ENCODE measurements around the gene DPM1. TPM values are rescaled to one million over a fixed set of nuclear protein-coding genes. Genes with fewer than 3 reads are reported as not detected.

DPM1 gene
- total and polyA plus RNA-seq, 12 donors = 29.4 to 52.8 (median 48.0) TPM

DNA sequence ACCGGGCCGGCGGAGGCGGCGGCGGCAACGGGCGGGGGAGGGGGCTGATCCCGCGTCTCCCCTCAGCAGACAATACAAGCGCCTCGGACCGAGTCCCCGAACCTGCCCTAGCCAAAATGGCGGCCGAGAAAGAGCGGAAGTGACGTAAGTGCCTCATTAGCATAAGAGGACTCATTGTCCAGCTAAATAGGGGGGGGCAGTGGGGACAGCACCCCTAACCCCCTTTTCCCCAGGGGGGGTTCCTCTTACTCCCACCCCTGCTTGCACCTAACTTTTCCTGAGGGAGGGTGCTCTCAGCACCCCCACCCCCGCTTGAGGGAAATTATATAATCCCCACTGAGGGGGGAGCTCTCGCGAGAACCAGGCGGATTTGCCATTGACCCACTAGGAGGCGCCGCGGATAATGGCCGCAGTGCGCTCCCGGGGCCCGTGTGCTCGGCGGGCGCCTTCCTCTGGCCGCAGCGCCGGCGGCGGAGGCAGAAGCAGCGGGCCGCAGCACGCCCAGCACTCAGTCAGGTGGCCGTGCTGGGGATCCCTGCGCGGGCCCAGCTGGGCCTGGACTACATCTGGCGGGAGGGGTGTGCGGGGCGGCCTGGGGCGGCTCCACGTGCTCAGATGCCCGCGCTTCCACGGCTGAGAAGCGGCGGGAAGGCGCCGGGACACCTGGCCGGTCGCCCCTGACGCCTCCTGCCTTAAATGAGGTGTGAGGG, 26.9 kb downstream of the DPM1 start, which contains the start of gene ADNP:
Gene ADNP (minus strand): TSS at position 132 of the 710 bp plus-strand sequence. CDS start 27,441 bp downstream, outside the sequence.
- DNase-seq = peak; percentile 87 to 93
- Histone ChIP-seq H3K27me3 (no peaks in the 10 kb centered on the region), H3K4me3 (peak within 1 kb of the TSS; percentile 70 to 94 (median 78)), H3K9me3 (no peaks in the 10 kb centered on the region), H3K36me3 (peaks cover 0 to 67% (median 30%) of the 10 kb centered on the region in 9 donors), H3K27ac (peak within 1 kb of the TSS; percentile 95 to 100 (median 99)), H3K4me1 (peaks cover 0 to 42% (median 35%) of the 10 kb centered on the region in 9 donors)
- ATAC-seq = peak; percentile 91 to 95 (median 92)
- intact Hi-C loops (cut with DNase I) = loop anchor here in 4 of 10 donors (1.0 to 5.0 kb wide), 4 partner anchors 27 to 139 kb away; partner anchors contain the start of genes DPM1 (in 3 of the 4), MOCS3 (in 3 of the 4) and BCAS4 (in 1 of the 4)
- 1% methylated on average over 56 to 58 of the region's 58 CpGs for WGBS, 2 donors
- TF ChIP-seq CTCF (IDR thresholded peaks at IDR 0.05) = peak; percentile 59 to 88 (median 82)

GRCh38 chr20:50930976-50931305, 27.4 kb downstream of the DPM1 start:
- H3K36me3 ChIP-seq = peaks cover 0 to 65% (median 26%) of the 10 kb centered on the region in 9 donors
- peaks cover 0 to 47% (median 39%) of the 10 kb centered on the region in 9 donors for H3K4me1 ChIP-seq
- intact Hi-C loops (cut with DNase I) = loop anchor here in 4 of 10 donors (1.0 to 5.0 kb wide), 4 partner anchors 27 to 139 kb away; partner anchors contain the start of genes DPM1 (in 3 of the 4), MOCS3 (in 3 of the 4) and BCAS4 (in 1 of the 4)
- peak overlapping the region; percentile 95 to 100 (median 99) for H3K27ac ChIP-seq
- no peak for TF ChIP-seq CTCF (IDR thresholded peaks at IDR 0.05)
- ATAC-seq = peak in 7 of 8 donors; percentile 30 to 58 (median 35)
- no peaks in the 10 kb centered on the region for H3K9me3 ChIP-seq
- DNase-seq = no peak
- WGBS, 2 donors = 0% methylated on average over 11 to 43 of the region's 45 CpGs
- no peaks in the 10 kb centered on the region for H3K27me3 ChIP-seq
- peak overlapping the region; percentile 50 to 74 (median 64) for H3K4me3 ChIP-seq

DNA sequence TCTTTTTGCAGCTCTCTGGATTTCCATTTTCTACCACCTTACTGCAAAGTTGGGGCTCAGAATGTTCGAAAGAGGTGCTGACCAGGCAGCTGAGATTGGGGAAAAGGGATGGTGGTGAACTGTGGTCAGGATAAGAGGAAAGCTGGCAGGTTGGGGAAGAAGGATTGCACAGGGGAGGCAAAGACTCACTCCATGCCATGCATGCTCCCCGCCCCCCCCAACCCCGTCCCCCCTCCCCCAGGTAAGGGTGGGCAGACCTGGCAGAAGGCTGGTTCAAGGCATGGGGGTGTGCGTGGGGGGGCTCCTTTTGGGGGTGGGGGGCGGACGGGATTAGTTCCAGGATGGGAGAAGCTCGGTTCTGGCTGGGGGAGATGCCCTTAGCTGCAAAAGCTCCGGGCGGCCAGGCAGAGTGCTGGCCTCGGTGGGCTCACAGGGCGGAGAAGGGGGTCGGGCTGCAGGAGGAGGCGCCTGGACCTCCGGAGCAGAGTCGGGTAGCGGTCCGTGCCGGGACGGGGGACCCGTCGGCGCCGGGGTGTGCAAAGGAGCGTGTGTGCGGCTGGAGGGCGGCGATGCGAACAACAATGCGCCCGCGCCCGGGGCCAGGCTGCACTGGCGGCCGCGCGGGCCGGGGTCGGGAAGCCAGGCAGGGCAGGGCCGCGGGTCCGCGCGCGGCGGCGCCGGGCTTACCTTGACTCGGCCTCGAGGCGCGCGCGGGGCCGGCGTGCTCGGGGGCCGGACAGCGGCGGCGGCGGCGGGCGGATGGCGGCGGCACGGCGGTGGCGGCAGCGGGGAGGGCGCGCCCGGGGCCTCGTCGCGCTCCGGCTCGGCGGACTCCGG, 28.0 kb downstream of the DPM1 start:
- no peaks in the 10 kb centered on the region for H3K27me3 ChIP-seq
- intact Hi-C loops (cut with DNase I) = loop anchor here in 2 of 10 donors (2.0 to 5.0 kb wide), 3 partner anchors 28 to 138 kb away; partner anchors contain the start of genes BCAS4 (in 1 of the 2), DPM1 (in 1 of the 2) and MOCS3 (in 1 of the 2)
- peak overlapping the region; percentile 95 to 100 (median 99) for H3K27ac ChIP-seq
- TF ChIP-seq CTCF (IDR thresholded peaks at IDR 0.05) = no peak
- H3K4me1 ChIP-seq = peaks cover 0 to 53% (median 45%) of the 10 kb centered on the region in 9 donors
- WGBS, 2 donors = 0 to 1% methylated on average over 36 to 78 of the region's 79 CpGs
- peaks cover 0 to 63% (median 20%) of the 10 kb centered on the region in 9 donors for H3K36me3 ChIP-seq
- ATAC-seq = peak in 4 of 8 donors; percentile 1 to 21 (median 4)
- DNase-seq = peak; percentile 17 to 36
- no peaks in the 10 kb centered on the region for H3K9me3 ChIP-seq
- peak overlapping the region; percentile 70 to 94 (median 78) for H3K4me3 ChIP-seq
